CD4-positive, alpha-beta memory T cell (primary cell): ENCODE results near the gene ZNRF3. TPM values are rescaled to one million over a fixed set of nuclear protein-coding genes. Genes with fewer than 3 reads are reported as not detected.

Experiments used
- CTCF ChIA-PET: fragments of 350-600 bp; sonication (Branson Sonifier 250); formaldehyde crosslinking; loops from one replicate; lab custom pipeline; 2021; ENCODE audit warnings: inconsistent platforms; ENCODE audit not compliant: partially characterized antibody; lab: Charles Lee
- POLR2A ChIA-PET: fragments of 350-600 bp; sonication (Branson Sonifier 250); formaldehyde crosslinking; loops from one replicate; lab custom pipeline; 2021; ENCODE audit not compliant: partially characterized antibody; lab: Charles Lee
- DNase-seq, 5 donors: peaks; one replicate each; pipeline versions ENCODE4 v3.0.0 to v3.0.0-alpha.2; 2020 to 2022; ENCODE audit warnings: mixed read lengths in 1 of 5
- H3K27ac ChIP-seq: one replicate; pipeline ENCODE4 v1.7.0; 2013; ENCODE audit warnings: low read depth, low read length
- H3K27me3 ChIP-seq: 2 replicates; pipeline ENCODE4 v1.7.0; 2013; ENCODE audit warnings: mild to moderate bottlenecking, low read length, moderate library complexity; ENCODE audit not compliant: insufficient read depth
- H3K36me3 ChIP-seq: 2 replicates; pipeline ENCODE4 v1.7.0; 2013; ENCODE audit warnings: mild to moderate bottlenecking, low read length, moderate library complexity; ENCODE audit not compliant: insufficient read depth
- H3K4me1 ChIP-seq: 2 replicates; pipeline ENCODE4 v1.7.0; 2013; ENCODE audit warnings: mild to moderate bottlenecking, low read length, moderate library complexity; ENCODE audit not compliant: insufficient read depth
- H3K4me3 ChIP-seq, 2 donors: one replicate each; pipeline ENCODE4 v1.7.0; 2013; ENCODE audit warnings: low read length in 2 of 2, mild to moderate bottlenecking in 1 of 2
- H3K9me3 ChIP-seq, 2 donors: one replicate each; pipeline ENCODE4 v1.7.0; 2013; ENCODE audit warnings: low read length in 2 of 2, control low read depth in 1 of 2; ENCODE audit not compliant: control insufficient read depth in 1 of 2
- H3K27ac Mint-ChIP-seq, 7 donors: one replicate each; pipeline ENCODE4 v1.8.0; 2020 to 2021; ENCODE audit warnings: mixed read lengths in 7 of 7, mild to moderate bottlenecking in 6 of 7, inconsistent platforms in 3 of 7, moderate library complexity in 3 of 7
- H3K27me3 Mint-ChIP-seq, 2 donors: one replicate each; pipeline ENCODE4 v1.8.0; 2020 to 2021; ENCODE audit warnings: mixed read lengths in 2 of 2
- H3K36me3 Mint-ChIP-seq, 2 donors: one replicate each; pipeline ENCODE4 v1.8.0; 2020 to 2021; ENCODE audit warnings: mixed read lengths in 2 of 2, inconsistent platforms in 1 of 2, mild to moderate bottlenecking in 1 of 2
- H3K4me1 Mint-ChIP-seq, 4 donors: one replicate each; pipeline ENCODE4 v1.8.0; 2020 to 2021; ENCODE audit warnings: mixed read lengths in 4 of 4, mild to moderate bottlenecking in 1 of 4
- H3K4me3 Mint-ChIP-seq, 8 donors: one replicate each; pipeline ENCODE4 v1.8.0; 2020 to 2021; ENCODE audit warnings: mixed read lengths in 8 of 8, mild to moderate bottlenecking in 7 of 8, moderate library complexity in 6 of 8, inconsistent platforms in 3 of 8
- H3K9me3 Mint-ChIP-seq, 8 donors: one replicate each; pipeline ENCODE4 v1.8.0; 2020 to 2021; ENCODE audit warnings: mixed read lengths in 8 of 8, mild to moderate bottlenecking in 5 of 8, inconsistent platforms in 3 of 8, moderate library complexity in 1 of 8
- intact Hi-C: fragments of 100-400 bp; cut with micrococcal nuclease; formaldehyde crosslinking; loops from one replicate; pipeline ENCODE4 v1.15.1; 2023
- polyA plus RNA-seq, 2 donors: library from polyadenylated mRNA; unstranded; fragments of 300-500 nt; fragmentation: Illumina TruSeq; gene quantifications; one replicate each; pipeline ENCODE4 v1.2.3, GENCODE V29; 2021
- total RNA-seq, 2 experiments: library from RNA; stranded (reverse); gene quantifications; one replicate each; pipeline ENCODE4 v1.2.3, GENCODE V29; 2021

The ZNRF3 gene
- total and polyA plus RNA-seq, 4 experiments from 2014 or later, result 0.11 to 0.89 (median 0.70) TPM; not detected in 1

DNA sequence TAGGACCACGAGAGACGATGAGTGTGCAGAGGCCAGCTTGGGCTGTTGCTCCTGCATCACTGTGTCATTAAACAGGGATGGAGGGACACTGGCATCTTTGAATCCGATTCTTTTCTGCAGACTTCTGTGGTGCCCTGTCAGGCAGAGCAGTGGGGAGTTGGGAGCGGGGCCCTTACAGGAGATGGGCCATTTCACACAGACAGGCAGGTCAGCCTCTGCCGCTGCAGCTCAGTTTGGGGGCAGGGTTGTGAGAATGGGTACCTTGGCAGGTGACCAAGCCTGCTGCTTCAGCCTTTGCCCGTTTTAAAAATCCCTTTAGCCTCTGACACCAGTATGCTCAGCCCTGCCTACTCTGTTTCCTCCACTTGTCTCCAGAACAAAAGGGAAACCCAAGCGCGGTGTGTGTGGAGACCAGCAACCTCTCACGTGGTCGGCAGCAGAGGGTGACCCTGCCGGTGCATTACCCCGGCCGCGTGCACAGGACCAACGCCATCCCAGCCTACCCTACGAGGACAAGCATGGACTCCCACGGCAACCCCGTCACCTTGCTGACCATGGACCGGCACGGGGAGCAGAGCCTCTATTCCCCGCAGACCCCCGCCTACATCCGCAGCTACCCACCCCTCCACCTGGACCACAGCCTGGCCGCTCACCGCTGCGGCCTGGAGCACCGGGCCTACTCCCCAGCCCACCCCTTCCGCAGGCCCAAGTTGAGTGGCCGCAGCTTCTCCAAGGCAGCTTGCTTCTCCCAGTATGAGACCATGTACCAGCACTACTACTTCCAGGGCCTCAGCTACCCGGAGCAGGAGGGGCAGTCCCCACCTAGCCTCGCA lies 165.7 kb downstream of the ZNRF3 start:
- CTCF ChIA-PET, result interaction anchor here (2.5 kb wide), 1 partner anchor 9 kb away, joined by 9 read pairs; no protein-coding TSS in a partner anchor
- intact Hi-C loops, result no loop called here

DNA sequence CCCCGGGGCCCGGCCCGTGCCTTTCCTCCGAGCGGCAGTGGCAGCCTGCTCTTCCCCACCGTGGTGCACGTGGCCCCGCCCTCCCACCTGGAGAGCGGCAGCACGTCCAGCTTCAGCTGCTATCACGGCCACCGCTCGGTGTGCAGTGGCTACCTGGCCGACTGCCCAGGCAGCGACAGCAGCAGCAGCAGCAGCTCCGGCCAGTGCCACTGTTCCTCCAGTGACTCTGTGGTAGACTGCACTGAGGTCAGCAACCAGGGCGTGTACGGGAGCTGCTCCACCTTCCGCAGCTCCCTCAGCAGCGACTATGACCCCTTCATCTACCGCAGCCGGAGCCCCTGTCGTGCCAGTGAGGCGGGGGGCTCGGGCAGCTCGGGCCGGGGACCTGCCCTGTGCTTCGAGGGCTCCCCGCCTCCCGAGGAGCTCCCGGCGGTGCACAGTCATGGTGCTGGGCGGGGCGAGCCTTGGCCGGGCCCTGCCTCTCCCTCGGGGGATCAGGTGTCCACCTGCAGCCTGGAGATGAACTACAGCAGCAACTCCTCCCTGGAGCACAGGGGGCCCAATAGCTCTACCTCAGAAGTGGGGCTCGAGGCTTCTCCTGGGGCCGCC lies 166.4 kb downstream of the ZNRF3 start:
- DNase-seq, result no peak
- intact Hi-C loops, result no loop called here
- Mint-ChIP-seq H3K27me3 (no peaks in the 10 kb centered on the region), H3K4me1 (peaks cover 0 to 3% (median 0%) of the 10 kb centered on the region in 4 donors), H3K27ac (no peak overlapping the region), H3K36me3 (no peaks in the 10 kb centered on the region), H3K9me3 (no peaks in the 10 kb centered on the region), H3K4me3 (no peak overlapping the region)
- Histone ChIP-seq H3K4me3 (no peak overlapping the region), H3K9me3 (no peaks in the 10 kb centered on the region), H3K4me1 (no peaks in the 10 kb centered on the region), H3K36me3 (no peaks in the 10 kb centered on the region), H3K27ac (no peak overlapping the region), H3K27me3 (no peaks in the 10 kb centered on the region)
- ChIA-PET CTCF (interaction anchor here (2.5 kb wide), 1 partner anchor 9 kb away, joined by 9 read pairs; no protein-coding TSS in a partner anchor), POLR2A (no interaction called here)

More for the DNA sequence above, 165.7 kb downstream of the ZNRF3 start:
- no peak overlapping the region for H3K27ac Mint-ChIP-seq
- no peaks in the 10 kb centered on the region for H3K27me3 ChIP-seq
- H3K27ac ChIP-seq, result no peak overlapping the region
- H3K4me1 Mint-ChIP-seq, result peaks cover 0 to 3% (median 0%) of the 10 kb centered on the region in 4 donors
- POLR2A ChIA-PET, result no interaction called here
- H3K9me3 ChIP-seq, result no peaks in the 10 kb centered on the region
- no peaks in the 10 kb centered on the region for H3K36me3 ChIP-seq
- no peaks in the 10 kb centered on the region for H3K36me3 Mint-ChIP-seq
- no peaks in the 10 kb centered on the region for H3K4me1 ChIP-seq
- H3K9me3 Mint-ChIP-seq, result no peaks in the 10 kb centered on the region
- DNase-seq, result no peak
- no peak overlapping the region for H3K4me3 ChIP-seq
- H3K4me3 Mint-ChIP-seq, result no peak overlapping the region
- H3K27me3 Mint-ChIP-seq, result no peaks in the 10 kb centered on the region

DNA sequence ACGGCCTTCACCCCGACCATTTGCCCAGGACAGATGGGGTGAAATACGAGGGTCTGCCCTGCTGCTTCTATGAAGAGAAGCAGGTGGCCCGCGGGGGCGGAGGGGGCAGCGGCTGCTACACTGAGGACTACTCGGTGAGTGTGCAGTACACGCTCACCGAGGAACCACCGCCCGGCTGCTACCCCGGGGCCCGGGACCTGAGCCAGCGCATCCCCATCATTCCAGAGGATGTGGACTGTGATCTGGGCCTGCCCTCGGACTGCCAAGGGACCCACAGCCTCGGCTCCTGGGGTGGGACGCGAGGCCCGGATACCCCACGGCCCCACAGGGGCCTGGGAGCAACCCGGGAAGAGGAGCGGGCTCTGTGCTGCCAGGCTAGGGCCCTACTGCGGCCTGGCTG lies 167.1 kb downstream of the ZNRF3 start:
- DNase-seq, result no peak
- no peak overlapping the region for H3K4me3 ChIP-seq
- intact Hi-C loops, result no loop called here
- Mint-ChIP-seq H3K4me1 (peaks cover 0 to 3% (median 0%) of the 10 kb centered on the region in 4 donors), H3K27ac (no peak overlapping the region), H3K4me3 (no peak overlapping the region), H3K27me3 (no peaks in the 10 kb centered on the region), H3K9me3 (no peaks in the 10 kb centered on the region), H3K36me3 (no peaks in the 10 kb centered on the region)
- ChIA-PET CTCF (interaction anchor here (2.5 kb wide), 1 partner anchor 10 kb away, joined by 9 read pairs; no protein-coding TSS in a partner anchor), POLR2A (no interaction called here)
- no peak overlapping the region for H3K27ac ChIP-seq
- H3K4me1 ChIP-seq, result no peaks in the 10 kb centered on the region
- H3K36me3 ChIP-seq, result no peaks in the 10 kb centered on the region
- no peaks in the 10 kb centered on the region for H3K27me3 ChIP-seq
- no peaks in the 10 kb centered on the region for H3K9me3 ChIP-seq

DNA sequence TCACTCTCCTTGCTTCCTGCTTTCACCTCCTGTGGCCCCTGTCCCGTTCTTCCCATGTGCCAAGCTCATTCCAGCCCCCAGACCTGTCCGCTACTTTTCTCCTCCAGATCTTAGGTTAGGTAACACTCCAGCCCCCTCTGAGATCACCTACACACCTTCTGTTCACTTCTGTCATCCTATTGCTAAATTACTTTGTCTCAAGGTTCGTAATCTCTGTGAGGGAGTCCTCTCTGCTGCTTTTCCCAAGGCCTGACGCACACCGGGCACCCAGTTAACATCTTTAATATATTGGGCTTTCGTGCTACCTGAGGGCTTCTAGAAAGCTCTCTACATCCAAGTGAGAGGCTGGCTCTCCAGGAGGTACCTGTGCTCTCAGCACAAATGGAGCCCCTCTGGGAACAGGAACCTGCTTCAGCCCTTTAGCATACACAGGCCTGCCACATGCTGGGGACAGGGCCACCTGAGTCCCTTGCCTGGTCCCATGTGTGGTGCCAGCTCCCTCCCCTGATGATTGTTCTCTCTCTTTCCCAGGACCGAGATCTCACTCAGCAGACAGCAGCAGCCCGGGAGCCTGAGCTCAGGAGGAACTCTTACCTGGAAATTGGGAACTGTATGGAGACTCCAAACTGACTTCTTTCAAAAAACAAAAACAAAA lies 169.8 kb downstream of the ZNRF3 start:
- intact Hi-C loops, result no loop called here
- Histone ChIP-seq H3K4me3 (no peak overlapping the region), H3K9me3 (no peaks in the 10 kb centered on the region), H3K36me3 (no peaks in the 10 kb centered on the region), H3K27me3 (no peaks in the 10 kb centered on the region), H3K27ac (no peak overlapping the region), H3K4me1 (no peaks in the 10 kb centered on the region)
- no peak overlapping the region for H3K27ac Mint-ChIP-seq
- DNase-seq, result no peak
- H3K4me3 Mint-ChIP-seq, result peak overlapping the region in 1 of 8 donors; percentile 53
- no peaks in the 10 kb centered on the region for H3K27me3 Mint-ChIP-seq
- H3K36me3 Mint-ChIP-seq, result no peaks in the 10 kb centered on the region
- CTCF ChIA-PET, result interaction anchor here (1.4 kb wide), 1 partner anchor 12 kb away, joined by 3 read pairs; no protein-coding TSS in a partner anchor
- POLR2A ChIA-PET, result no interaction called here
- no peaks in the 10 kb centered on the region for H3K9me3 Mint-ChIP-seq
- H3K4me1 Mint-ChIP-seq, result peaks cover 0 to 3% (median 0%) of the 10 kb centered on the region in 4 donors

DNA sequence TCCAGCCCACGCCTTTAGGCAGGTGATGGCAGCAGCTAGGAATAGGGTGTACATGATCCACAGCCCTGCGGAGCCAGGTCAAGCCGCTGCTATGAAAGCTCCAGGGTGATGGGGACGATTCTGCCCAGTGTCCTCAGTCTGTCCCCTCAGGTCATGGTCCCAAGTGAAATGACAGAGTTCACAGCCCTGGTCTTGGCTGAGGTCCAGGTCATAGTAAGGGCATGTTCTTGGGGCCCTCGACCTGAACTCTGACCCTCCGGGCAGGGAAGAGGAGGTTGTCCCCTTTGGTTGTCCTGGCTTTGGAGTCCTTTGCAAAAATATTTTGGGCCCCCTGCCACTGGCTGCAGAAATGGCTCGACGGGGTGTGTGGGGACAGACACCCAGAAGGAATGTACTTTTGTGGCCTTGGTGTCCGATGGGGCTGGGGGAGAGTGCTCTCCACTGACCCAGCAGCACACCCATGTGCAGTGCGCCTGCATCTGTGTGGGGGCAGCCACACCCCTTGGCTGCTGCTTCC lies 170.9 kb downstream of the ZNRF3 start:
- CTCF ChIA-PET, result interaction anchor here (1.4 kb wide), 1 partner anchor 13 kb away, joined by 3 read pairs; no protein-coding TSS in a partner anchor

DNA sequence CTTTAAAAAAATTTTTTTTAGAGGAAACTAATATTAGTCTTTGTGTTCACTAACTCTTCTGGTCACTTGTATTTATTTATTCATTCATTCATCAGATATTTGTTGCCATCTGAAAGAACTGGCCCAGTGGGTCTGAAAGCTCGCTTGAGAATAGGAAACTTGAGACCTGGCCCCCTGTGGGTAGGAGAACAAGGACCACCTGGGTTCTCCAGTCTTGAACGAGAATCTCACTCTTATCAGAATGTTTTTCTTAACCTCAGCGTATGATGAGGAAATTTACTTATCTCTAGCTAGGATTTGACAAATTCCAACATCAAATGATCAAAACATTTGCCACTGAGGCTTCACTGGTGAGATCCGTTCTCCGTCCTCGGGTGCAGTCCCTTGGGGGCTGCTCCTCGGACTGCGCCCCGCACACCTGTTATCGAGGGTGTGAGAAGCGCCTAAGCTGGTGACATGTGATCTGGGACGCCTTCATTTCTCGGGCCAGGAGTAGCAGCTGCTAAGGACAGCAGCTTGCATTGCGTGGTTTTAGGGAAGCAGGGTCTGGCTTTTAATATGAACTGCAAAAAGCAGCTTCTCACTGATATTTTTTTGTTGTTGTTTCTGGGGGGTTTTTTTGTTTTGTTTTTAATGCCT lies 171.9 kb downstream of the ZNRF3 start:
- Mint-ChIP-seq H3K36me3 (no peaks in the 10 kb centered on the region), H3K4me3 (no peak overlapping the region), H3K9me3 (no peaks in the 10 kb centered on the region), H3K27ac (no peak overlapping the region), H3K4me1 (peaks cover 0 to 3% (median 1%) of the 10 kb centered on the region in 4 donors), H3K27me3 (peaks cover 0 to 6% of the 10 kb centered on the region in 2 donors)
- H3K9me3 ChIP-seq, result no peaks in the 10 kb centered on the region
- DNase-seq, result no peak
- no peaks in the 10 kb centered on the region for H3K36me3 ChIP-seq
- POLR2A ChIA-PET, result no interaction called here
- intact Hi-C loops, result no loop called here
- no peaks in the 10 kb centered on the region for H3K27me3 ChIP-seq
- H3K4me3 ChIP-seq, result no peak overlapping the region
- H3K4me1 ChIP-seq, result no peaks in the 10 kb centered on the region
- no peak overlapping the region for H3K27ac ChIP-seq
- CTCF ChIA-PET, result interaction anchor here (0.7 kb wide), 1 partner anchor 128 kb away, joined by 3 read pairs; no protein-coding TSS in a partner anchor

More for the DNA sequence above, 170.9 kb downstream of the ZNRF3 start:
- no peak overlapping the region for H3K4me3 Mint-ChIP-seq
- Histone ChIP-seq H3K4me1 (no peaks in the 10 kb centered on the region), H3K27me3 (no peaks in the 10 kb centered on the region), H3K36me3 (no peaks in the 10 kb centered on the region), H3K4me3 (no peak overlapping the region), H3K9me3 (no peaks in the 10 kb centered on the region), H3K27ac (no peak overlapping the region)
- no peaks in the 10 kb centered on the region for H3K36me3 Mint-ChIP-seq
- no peaks in the 10 kb centered on the region for H3K9me3 Mint-ChIP-seq
- peaks cover 0 to 3% (median 0%) of the 10 kb centered on the region in 4 donors for H3K4me1 Mint-ChIP-seq
- peaks cover 0 to 3% of the 10 kb centered on the region in 2 donors for H3K27me3 Mint-ChIP-seq
- no peak overlapping the region for H3K27ac Mint-ChIP-seq
- POLR2A ChIA-PET, result no interaction called here
- intact Hi-C loops, result no loop called here
- no peak for DNase-seq
